H1 (cell line): ENCODE measurements around the gene STAT5A. TPM values are rescaled to one million over a fixed set of nuclear protein-coding genes. Genes with fewer than 3 reads are reported as not detected.

Experiments
- BRCA1 ChIP-seq: IDR thresholded peaks from 2 replicates; pipeline ENCODE4 v1.6.1; 2012; ENCODE audit warnings: low read depth, low read length, improper control_type of control experiment
- EGR1 ChIP-seq: IDR thresholded peaks from 2 replicates; pipeline ENCODE4 v1.6.1; 2011; ENCODE audit warnings: low read depth, low read length, borderline replicate concordance
- GTF2F1 ChIP-seq: IDR thresholded peaks from 2 replicates; pipeline ENCODE4 v1.6.1; 2012; ENCODE audit warnings: low read depth, low read length, improper control_type of control experiment, borderline replicate concordance
- HDAC2 ChIP-seq, 2 experiments: fragments of 300-600 bp in 1 of 2; sonication (generic) in 1 of 2; IDR thresholded peaks; 2 replicates each; pipeline ENCODE4 v1.6.1; 2011 to 2012; ENCODE audit warnings: low read depth in 2 of 2, low read length in 2 of 2, mild to moderate bottlenecking in 2 of 2, moderate library complexity in 2 of 2, borderline replicate concordance in 1 of 2, inconsistent platforms in 1 of 2
- KDM4A ChIP-seq: IDR thresholded peaks from one replicate; pipeline ENCODE4 v1.7.1; 2012; ENCODE audit warnings: low read depth, mild to moderate bottlenecking, moderate library complexity, low read length, inconsistent platforms; ENCODE audit not compliant: severe bottlenecking
- SIRT6 ChIP-seq: IDR thresholded peaks from one replicate; pipeline ENCODE4 v1.7.1; 2012; ENCODE audit warnings: low read length, inconsistent platforms
- TBP ChIP-seq: IDR thresholded peaks from 2 replicates; pipeline ENCODE4 v1.6.1; 2011; ENCODE audit warnings: low read depth, low read length, improper control_type of control experiment
- ZNF274 ChIP-seq: IDR thresholded peaks from 2 replicates; pipeline ENCODE4 v1.7.0; 2012; ENCODE audit warnings: low read length, borderline replicate concordance; ENCODE audit errors: extremely low read depth
- polyA plus RNA-seq, 7 experiments: library from polyadenylated mRNA; depleted of rRNA in 3 of 7; stranded (reverse) in 5 of 7; unstranded in 2 of 7; fragments of >200 nt in 5 of 7; fragments of 200-250 nt in 2 of 7; gene quantifications; 1 replicate in 5 of 7; 2 replicates in 1 of 7; 4 replicates in 1 of 7; pipeline versions ENCODE4 v1.2.1 to v1.2.3, GENCODE V29; 2011 to 2013; ENCODE audit warnings: missing spikeins in 2 of 7, mixed read lengths in 2 of 7
- total RNA-seq: library from RNA; stranded (reverse); fragmentation: NEBNext Ultra II Directional; extraction: Animal tissue kit (Norgen Biotek cat#: 25700); gene quantifications from 2 replicates; pipeline ENCODE4 v1.2.1, GENCODE V29; 2021
- TF ChIP-seq, protein P1 (sequence below), 3 experiments: IDR thresholded peaks; 1 replicate in 2 of 3; 2 replicates in 1 of 3; pipeline versions ENCODE4 v1.5.1 to v1.6.1; 2011; ENCODE audit warnings: low read length in 3 of 3, mild to moderate bottlenecking in 3 of 3, inconsistent platforms in 2 of 3, low read depth in 1 of 3, moderate library complexity in 1 of 3; ENCODE audit not compliant: insufficient read depth in 1 of 3; ENCODE audit errors: control extremely low read depth in 1 of 3
- TF ChIP-seq, protein P2 (sequence below): IDR thresholded peaks from 2 replicates; pipeline ENCODE4 v1.6.1; 2012; ENCODE audit warnings: inconsistent platforms

STAT5A gene
- total and polyA plus RNA-seq, 2 of the 8 experiments (the other 6 are each of a cell fraction or from before 2014, with no cell fraction given): 4.2 to 5.4 TPM

- TF ChIP-seq BRCA1 (no peak), EGR1 (no peak), TBP (no peak), GTF2F1 (no peak), SIRT6 (no peak), ZNF274 (no peak), KDM4A (no peak), HDAC2 (IDR thresholded peaks at IDR 0.05; ENCODE audit: borderline replicate concordance in 1 of 2, low read depth in 2 of 2, low read length in 2 of 2) (no peak)
- TF ChIP-seq, protein P1, sequence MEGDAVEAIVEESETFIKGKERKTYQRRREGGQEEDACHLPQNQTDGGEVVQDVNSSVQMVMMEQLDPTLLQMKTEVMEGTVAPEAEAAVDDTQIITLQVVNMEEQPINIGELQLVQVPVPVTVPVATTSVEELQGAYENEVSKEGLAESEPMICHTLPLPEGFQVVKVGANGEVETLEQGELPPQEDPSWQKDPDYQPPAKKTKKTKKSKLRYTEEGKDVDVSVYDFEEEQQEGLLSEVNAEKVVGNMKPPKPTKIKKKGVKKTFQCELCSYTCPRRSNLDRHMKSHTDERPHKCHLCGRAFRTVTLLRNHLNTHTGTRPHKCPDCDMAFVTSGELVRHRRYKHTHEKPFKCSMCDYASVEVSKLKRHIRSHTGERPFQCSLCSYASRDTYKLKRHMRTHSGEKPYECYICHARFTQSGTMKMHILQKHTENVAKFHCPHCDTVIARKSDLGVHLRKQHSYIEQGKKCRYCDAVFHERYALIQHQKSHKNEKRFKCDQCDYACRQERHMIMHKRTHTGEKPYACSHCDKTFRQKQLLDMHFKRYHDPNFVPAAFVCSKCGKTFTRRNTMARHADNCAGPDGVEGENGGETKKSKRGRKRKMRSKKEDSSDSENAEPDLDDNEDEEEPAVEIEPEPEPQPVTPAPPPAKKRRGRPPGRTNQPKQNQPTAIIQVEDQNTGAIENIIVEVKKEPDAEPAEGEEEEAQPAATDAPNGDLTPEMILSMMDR (IDR thresholded peaks at IDR 0.05; ENCODE audit: control extremely low read depth in 1 of 3, insufficient read depth in 1 of 3, low read depth in 1 of 3, low read length in 3 of 3): peak in 2 of 3 experiments; percentile 22; a peak in 2 of 4 replicates
- TF ChIP-seq, protein P2, sequence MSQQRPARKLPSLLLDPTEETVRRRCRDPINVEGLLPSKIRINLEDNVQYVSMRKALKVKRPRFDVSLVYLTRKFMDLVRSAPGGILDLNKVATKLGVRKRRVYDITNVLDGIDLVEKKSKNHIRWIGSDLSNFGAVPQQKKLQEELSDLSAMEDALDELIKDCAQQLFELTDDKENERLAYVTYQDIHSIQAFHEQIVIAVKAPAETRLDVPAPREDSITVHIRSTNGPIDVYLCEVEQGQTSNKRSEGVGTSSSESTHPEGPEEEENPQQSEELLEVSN: peak; percentile 53
- TF ChIP-seq, all 59 proteins: peak for 4
Measured at GRCh38 chr17:42309986-42310786, 21.9 kb downstream of the STAT5A start (continued).
